Brain pericyte (primary cell): ENCODE measurements around the gene PRPF6.

ENCODE experiments used
- DNase-seq: peaks from one replicate; pipeline ENCODE4 v3.0.0-alpha.2; 2012; ENCODE audit warnings: low read depth, low spot score

Gene PRPF6

GRCh38 chr20:64063389-64064144 lies 82.6 kb downstream of the PRPF6 start:
- no peak for DNase-seq

- no peak for DNase-seq
These were observed 83.3 kb downstream of the PRPF6 start for GRCh38 chr20:64064145-64064698.

DNA sequence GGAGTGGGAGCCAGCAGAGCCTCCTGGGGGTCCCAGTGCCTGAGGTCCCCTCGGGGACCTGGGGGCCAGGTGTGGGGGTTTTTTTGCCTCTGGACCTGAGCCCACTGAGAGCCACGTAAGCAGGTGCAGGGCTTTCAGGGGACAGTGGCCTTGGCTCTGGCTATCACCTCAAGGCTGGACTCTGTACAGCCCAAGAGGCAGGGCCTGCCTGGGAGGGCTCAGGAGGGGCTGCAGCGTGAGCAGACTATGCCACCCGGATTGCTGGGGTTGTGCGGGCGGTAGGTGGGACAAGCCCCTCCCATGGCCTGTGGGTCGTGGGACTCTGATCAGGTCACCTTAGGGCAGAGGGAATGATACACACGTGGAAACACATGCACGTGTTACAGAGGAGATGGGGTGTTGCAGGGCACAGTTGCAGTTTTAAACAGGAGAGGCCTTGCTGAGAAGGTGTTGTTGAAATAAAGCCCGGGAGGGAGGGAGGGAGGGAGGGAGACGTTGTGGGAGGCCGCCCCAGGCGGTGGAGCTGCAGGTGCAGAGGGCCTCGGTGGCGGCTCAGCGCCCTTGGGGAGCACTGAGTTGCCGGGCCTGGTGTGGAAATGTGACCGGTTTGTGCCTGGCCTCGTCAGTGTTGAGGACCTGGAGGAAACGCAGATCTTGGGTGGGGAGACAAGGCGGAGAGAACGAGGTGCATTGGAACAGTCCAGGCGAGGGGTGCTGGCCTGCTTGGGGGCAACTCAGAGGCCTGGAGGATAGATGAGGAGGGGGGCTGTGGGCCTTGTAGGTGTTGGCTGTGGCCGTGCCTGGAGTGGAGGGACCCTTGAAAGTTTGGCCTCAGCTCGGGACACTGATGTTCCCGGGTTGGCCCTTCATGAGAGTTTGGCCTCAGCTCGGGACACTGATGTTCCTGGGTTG lies 84.4 kb downstream of the PRPF6 start:
- DNase-seq, result no peak

- DNase-seq, result no peak
These were observed 85.0 kb downstream of the PRPF6 start for GRCh38 chr20:64065974-64066343.

GRCh38 chr20:64067005-64067632 lies 86.2 kb downstream of the PRPF6 start:
- DNase-seq, result no peak

GRCh38 chr20:64067733-64068307 lies 86.9 kb downstream of the PRPF6 start:
- DNase-seq, result no peak

DNA sequence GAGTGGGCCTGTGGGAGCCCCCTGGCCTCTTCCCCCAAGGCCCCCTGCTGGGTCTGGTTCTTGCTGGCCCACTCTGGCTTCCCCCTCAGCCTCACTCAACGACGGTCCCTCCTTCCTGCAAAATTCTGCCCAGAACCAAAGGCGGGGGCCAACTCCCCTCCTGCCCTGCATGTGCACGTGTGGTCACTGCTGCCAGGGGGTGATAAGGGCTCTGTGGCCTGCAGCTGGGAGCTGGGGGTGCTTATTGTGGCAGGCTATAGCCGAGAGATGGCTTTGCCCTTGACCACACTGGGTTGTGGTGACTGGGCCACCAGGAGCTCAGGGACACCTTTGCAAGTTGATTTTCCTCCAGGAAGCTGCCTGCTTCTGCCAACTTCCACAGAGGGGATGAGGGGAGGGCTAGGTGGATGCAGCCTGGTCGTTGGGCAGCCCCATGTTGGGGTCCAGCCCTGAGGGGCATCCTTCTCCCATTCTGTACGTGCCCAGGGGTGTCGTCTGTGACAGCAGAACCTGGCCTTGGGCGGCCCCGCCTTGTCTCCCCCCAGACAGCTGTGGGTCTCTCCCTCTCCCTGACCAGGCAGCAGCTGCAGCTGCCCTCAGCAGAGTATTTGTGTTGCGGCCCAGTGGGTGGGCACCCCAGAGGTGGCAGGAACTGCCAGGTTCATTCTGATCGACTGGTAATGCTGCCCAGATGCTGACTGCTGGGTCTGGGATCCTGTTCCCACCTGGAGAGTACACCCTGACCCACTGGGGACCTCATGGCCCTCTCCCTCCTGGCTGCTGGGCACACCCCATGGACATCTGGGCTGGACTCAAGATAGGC lies 87.7 kb downstream of the PRPF6 start:
- no peak for DNase-seq

DNA sequence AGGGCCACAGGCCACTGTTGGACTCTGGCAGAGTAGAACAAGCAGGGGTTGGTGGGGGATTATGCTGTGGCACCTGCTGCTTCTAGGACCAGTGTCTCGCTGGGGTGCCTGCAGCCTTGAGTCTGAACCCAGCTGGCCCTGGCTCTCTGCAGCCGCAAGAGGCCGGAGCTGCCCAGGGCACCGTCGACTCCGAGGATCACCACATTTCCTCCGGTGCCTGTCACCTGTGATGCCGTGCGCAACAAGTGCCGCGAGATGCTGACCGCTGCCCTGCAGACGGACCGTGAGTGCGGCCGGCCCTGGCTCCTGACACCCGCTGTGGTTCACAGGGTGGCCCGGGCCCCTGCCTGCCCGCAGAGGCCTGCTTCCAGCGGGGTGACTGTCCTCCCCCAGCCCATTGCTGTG lies 88.3 kb downstream of the PRPF6 start:
- DNase-seq, result no peak

DNA sequence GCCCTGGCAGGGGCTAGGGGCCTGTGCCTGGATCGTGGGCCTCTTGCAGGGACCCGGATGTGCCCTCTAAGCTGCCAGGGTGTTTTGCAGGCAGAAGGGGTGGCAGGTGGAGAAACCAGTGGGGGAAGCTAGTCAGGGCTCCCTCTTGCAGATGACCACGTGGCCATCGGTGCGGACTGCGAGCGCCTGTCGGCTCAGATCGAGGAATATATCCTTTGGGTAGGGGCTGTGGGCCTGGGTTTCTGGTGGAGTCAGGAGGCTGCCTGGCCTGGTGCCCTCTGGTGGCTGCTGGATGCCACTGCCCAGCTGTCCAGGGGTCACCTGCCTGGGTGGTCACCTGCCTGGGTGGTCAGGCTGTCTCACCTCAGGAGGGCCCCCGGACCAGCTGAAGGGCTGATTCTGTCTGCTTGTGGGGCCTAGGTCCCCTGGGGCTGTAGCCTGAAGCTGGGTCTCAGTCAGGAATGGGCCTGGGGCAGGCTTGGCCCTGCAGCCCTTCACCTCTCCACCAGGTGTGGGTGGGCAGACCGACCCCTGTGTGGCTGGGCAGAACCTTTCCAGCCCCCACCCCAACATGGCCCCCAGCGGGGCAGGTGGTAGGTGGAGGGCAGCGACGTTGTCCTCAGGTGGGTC lies 88.8 kb downstream of the PRPF6 start:
- DNase-seq, result no peak

DNA sequence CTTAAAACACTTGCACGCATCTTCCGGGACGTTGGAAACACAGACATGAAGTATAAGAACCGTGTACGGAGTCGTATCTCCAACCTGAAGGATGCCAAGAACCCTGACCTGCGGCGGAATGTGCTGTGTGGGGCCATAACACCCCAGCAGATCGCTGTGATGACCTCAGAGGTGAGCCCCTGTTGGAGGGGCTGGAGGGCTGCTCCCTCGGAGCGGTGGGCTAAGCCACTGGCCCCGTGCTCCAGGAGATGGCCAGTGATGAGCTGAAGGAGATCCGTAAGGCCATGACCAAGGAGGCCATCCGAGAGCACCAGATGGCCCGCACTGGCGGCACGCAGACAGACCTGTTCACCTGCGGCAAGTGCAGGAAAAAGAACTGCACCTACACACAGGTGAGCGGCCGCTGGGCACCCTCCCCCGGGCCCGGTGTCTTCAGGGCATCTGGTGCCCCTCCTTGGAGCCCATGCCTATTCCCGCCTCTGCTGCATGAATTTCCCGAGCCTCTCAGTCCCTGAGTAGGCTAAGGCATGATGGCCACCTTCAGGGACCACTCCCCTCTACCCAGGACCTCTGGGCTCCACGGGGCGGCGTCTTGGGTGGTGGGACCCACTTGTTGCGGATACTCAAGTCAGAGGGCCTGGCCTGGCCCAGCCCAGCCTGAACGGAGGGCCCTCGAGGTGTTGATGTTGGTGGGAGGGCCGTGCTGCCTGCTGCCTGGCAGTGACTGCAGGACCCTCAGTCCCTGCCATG lies 89.5 kb downstream of the PRPF6 start:
- no peak for DNase-seq

- DNase-seq, result no peak
These were observed 90.7 kb downstream of the PRPF6 start for GRCh38 chr20:64071341-64072332.

GRCh38 chr20:64072498-64073063 lies 91.6 kb downstream of the PRPF6 start:
- DNase-seq, result no peak

GRCh38 chr20:64073476-64074183 lies 92.7 kb downstream of the PRPF6 start:
- no peak for DNase-seq

DNA sequence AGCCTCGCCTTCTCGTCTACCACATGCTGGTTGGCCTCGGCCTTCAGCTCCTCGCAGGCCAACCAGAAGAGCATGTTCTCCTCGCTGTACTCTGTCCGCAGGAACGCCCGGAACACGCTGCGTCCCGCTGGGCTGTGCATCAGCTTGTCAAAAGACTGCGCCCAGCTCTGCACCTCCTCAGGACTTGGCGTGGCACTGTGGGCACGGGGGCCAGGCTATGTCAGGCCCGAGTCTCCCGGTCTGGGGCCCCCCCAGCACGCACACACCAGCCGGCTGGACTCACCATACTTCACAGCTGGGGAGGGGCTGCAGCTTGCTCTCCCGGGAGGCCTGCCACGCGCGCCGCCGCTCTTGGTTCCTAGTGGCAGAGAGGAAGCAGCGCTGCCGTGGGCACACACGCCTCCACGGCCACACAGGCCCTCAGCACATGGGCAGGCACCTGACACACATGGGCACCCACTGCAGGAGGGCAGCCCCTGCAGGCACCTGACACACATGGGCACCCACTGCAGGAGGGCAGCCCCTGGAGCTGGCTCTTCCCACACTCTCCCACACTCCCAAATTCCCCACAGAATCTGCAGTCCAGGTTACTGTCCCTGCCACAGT lies 93.4 kb downstream of the PRPF6 start:
- no peak for DNase-seq

DNA sequence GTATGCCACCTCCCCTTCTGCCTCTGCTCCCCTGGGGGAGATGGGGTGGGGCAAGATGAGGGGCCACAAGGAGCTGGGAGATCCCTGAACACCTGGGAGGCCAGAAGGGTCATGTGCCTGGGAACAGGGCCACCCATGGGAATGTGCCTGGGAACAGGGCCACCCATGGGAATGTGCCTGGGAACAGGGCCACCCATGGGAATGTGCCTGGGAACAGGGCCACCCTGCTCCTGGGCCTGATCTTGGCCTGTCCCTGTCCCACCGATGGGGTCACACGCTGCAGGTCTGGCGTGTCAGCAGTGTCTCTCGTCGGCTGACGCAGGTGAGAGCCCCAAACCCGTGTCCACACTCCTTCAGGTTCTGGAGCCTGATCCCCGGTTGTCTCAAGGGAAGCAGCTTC lies 94.0 kb downstream of the PRPF6 start:
- DNase-seq, result no peak

- no peak for DNase-seq
These were observed 94.6 kb downstream of the PRPF6 start for GRCh38 chr20:64075556-64075955.
